GM23338 (cell line): ENCODE results near the gene NSMCE1. TPM values are rescaled to one million over a fixed set of nuclear protein-coding genes. Genes with fewer than 3 reads are reported as not detected.

Experiments
- ATAC-seq: fragments of 200-7000 bp; cut with Tn5 transposase; 3 replicates; pipeline ENCODE4 v1.9.1; 2020
- DNase-seq: peaks from one replicate; pipeline ENCODE4 v3.0.0-alpha.2; 2015; ENCODE audit warnings: low spot score
- H2AFZ ChIP-seq: fragments of 200-600 bp; sonication (generic); 2 replicates; pipeline ENCODE4 v1.8.0; 2016; ENCODE audit warnings: antibody characterized with exemption, mild to moderate bottlenecking, moderate library complexity
- H3F3A ChIP-seq: fragments of 200-600 bp; sonication (generic); replicated peaks from 2 replicates; pipeline ENCODE4 v1.8.0; 2017; ENCODE audit warnings: antibody characterized with exemption, mixed run types, low read depth
- H3K27ac ChIP-seq: fragments of 200-600 bp; sonication (generic); 2 replicates; pipeline ENCODE4 v1.6.1; 2016; ENCODE audit warnings: low read depth
- H3K27me3 ChIP-seq: fragments of 200-600 bp; sonication (generic); 2 replicates; pipeline ENCODE4 v1.8.0; 2016; ENCODE audit warnings: mild to moderate bottlenecking, mixed run types, moderate library complexity; ENCODE audit not compliant: insufficient read depth
- H3K36me3 ChIP-seq: fragments of 200-600 bp; sonication (generic); 2 replicates; pipeline ENCODE4 v1.8.0; 2016; ENCODE audit warnings: mild to moderate bottlenecking; ENCODE audit not compliant: insufficient read depth
- H3K4me1 ChIP-seq: fragments of 200-600 bp; sonication (generic); 2 replicates; pipeline ENCODE4 v1.8.0; 2016; ENCODE audit warnings: mild to moderate bottlenecking, moderate library complexity; ENCODE audit not compliant: insufficient read depth
- H3K4me2 ChIP-seq: fragments of 200-600 bp; sonication (generic); 2 replicates; pipeline ENCODE4 v1.7.1; 2017; ENCODE audit warnings: mixed run types
- H3K4me3 ChIP-seq: fragments of 200-600 bp; sonication (generic); 2 replicates; pipeline ENCODE4 v1.6.1; 2016; ENCODE audit warnings: mixed run types
- H3K79me2 ChIP-seq: fragments of 200-600 bp; sonication (generic); replicated peaks from 2 replicates; pipeline ENCODE4 v1.8.0; 2017; ENCODE audit warnings: mild to moderate bottlenecking; ENCODE audit not compliant: insufficient read depth
- H3K9me2 ChIP-seq: fragments of 200-600 bp; sonication (generic); 2 replicates; pipeline ENCODE4 v1.8.0; 2017; ENCODE audit not compliant: insufficient read depth
- H4K20me1 ChIP-seq: fragments of 200-600 bp; sonication (generic); replicated peaks from 2 replicates; pipeline ENCODE4 v1.8.0; 2017; ENCODE audit warnings: mild to moderate bottlenecking; ENCODE audit not compliant: insufficient read depth
- H3K27ac Mint-ChIP-seq: 2 replicates; pipeline ENCODE4 v1.8.0; 2020; ENCODE audit warnings: inconsistent platforms, mild to moderate bottlenecking, moderate library complexity, mixed read lengths
- H3K27me3 Mint-ChIP-seq: 3 replicates; pipeline ENCODE4 v1.8.0; 2022; ENCODE audit warnings: low read depth, mild to moderate bottlenecking, moderate library complexity, mixed read lengths, inconsistent platforms; ENCODE audit not compliant: insufficient read depth, poor library complexity
- H3K36me3 Mint-ChIP-seq: 3 replicates; pipeline ENCODE4 v1.8.0; 2021; ENCODE audit warnings: low read depth, mild to moderate bottlenecking, inconsistent platforms, moderate library complexity, mixed read lengths
- H3K4me1 Mint-ChIP-seq: 3 replicates; pipeline ENCODE4 v1.8.0; 2020; ENCODE audit warnings: mild to moderate bottlenecking, inconsistent platforms, mixed read lengths
- H3K4me3 Mint-ChIP-seq: 3 replicates; pipeline ENCODE4 v1.8.0; 2021; ENCODE audit warnings: moderate library complexity, mild to moderate bottlenecking, inconsistent platforms, mixed read lengths
- H3K9me3 Mint-ChIP-seq: 3 replicates; pipeline ENCODE4 v1.8.0; 2020; ENCODE audit warnings: moderate library complexity, mild to moderate bottlenecking, inconsistent platforms, mixed read lengths
- CREB1 ChIP-seq: fragments of 250-450 bp; sonication (Bioruptor Pico); IDR thresholded peaks from 2 replicates; pipeline ENCODE4 v1.5.0; 2020; ENCODE audit warnings: low read depth, mild to moderate bottlenecking, moderate library complexity
- CTCF ChIP-seq, 2 experiments: fragments of 200-600 bp in 1 of 2; sonication (generic) in 1 of 2; conservative IDR thresholded peaks; 2 replicates each; pipeline versions ENCODE4 v1.5.1 to v1.6.1; 2016 to 2017; ENCODE audit warnings: antibody characterized with exemption in 2 of 2, low read depth in 2 of 2, mild to moderate bottlenecking in 2 of 2, moderate library complexity in 1 of 2
- ETS1 ChIP-seq: IDR thresholded peaks from 2 replicates; pipeline ENCODE4 v1.6.1; 2016; ENCODE audit warnings: antibody characterized with exemption
- EZH2 ChIP-seq: fragments of 200-600 bp; sonication (generic); IDR thresholded peaks from one replicate; pipeline ENCODE4 v1.8.0; 2017; ENCODE audit warnings: antibody characterized with exemption, mild to moderate bottlenecking, low read depth; ENCODE audit not compliant: unreplicated experiment
- EZH2phosphoT487 ChIP-seq: fragments of 200-600 bp; sonication (generic); IDR thresholded peaks from one replicate; pipeline ENCODE4 v1.8.1; 2018; ENCODE audit warnings: antibody characterized with exemption; ENCODE audit not compliant: unreplicated experiment
- JUNB ChIP-seq: IDR thresholded peaks from one replicate; pipeline ENCODE4 v1.6.1; 2016; ENCODE audit warnings: antibody characterized with exemption; ENCODE audit not compliant: unreplicated experiment
- NANOG ChIP-seq: IDR thresholded peaks from 2 replicates; pipeline ENCODE4 v1.6.1; 2016; ENCODE audit warnings: antibody characterized with exemption, borderline replicate concordance
- POLR2AphosphoS5 ChIP-seq: IDR thresholded peaks from 2 replicates; pipeline ENCODE4 v1.6.1; 2016; ENCODE audit warnings: antibody characterized with exemption, low read depth
- REST ChIP-seq: IDR thresholded peaks from one replicate; pipeline ENCODE4 v1.6.1; 2018; ENCODE audit warnings: antibody characterized with exemption; ENCODE audit not compliant: unreplicated experiment
- ZNF114 ChIP-seq: fragments of 250-450 bp; sonication (Bioruptor Pico); IDR thresholded peaks from 2 replicates; pipeline ENCODE4 v1.5.0; 2020; ENCODE audit warnings: mild to moderate bottlenecking, moderate library complexity
- ZNF331 ChIP-seq: fragments of 250-450 bp; sonication (Bioruptor Pico); IDR thresholded peaks from 2 replicates; pipeline ENCODE4 v1.5.0; 2020; ENCODE audit warnings: low read depth, mild to moderate bottlenecking, moderate library complexity
- ZNF462 ChIP-seq: fragments of 250-450 bp; sonication (Bioruptor Pico); IDR thresholded peaks from 2 replicates; pipeline ENCODE4 v1.5.0; 2020; ENCODE audit warnings: mild to moderate bottlenecking, moderate library complexity
- polyA plus RNA-seq: library from polyadenylated mRNA; unstranded; fragments of >200 nt; fragmentation: Nextera tagmentation; extraction: Ambion mirVana; gene quantifications from 2 replicates; pipeline ENCODE4 v1.2.1, GENCODE V29; 2016
- total RNA-seq: library from RNA; depleted of rRNA; stranded (reverse); fragments of >200 nt; shearing (Covaris generic); gene quantifications from 2 replicates; pipeline ENCODE4 v1.2.3, GENCODE V29; 2014

Gene NSMCE1
- total and polyA plus RNA-seq, 2 experiments from 2014 or later: 30.6 to 50.8 TPM

- Mint-ChIP-seq H3K4me1 (peaks cover 4% of the 10 kb centered on the region; the same call in 2 of the 3 replicates), H3K36me3 (peaks cover 5% of the 10 kb centered on the region; the same call in 2 of the 3 replicates), H3K9me3 (peaks cover 3% of the 10 kb centered on the region; the same call in 2 of the 3 replicates), H3K4me3 (no peak overlapping the region), H3K27me3 (peaks cover 3% of the 10 kb centered on the region), H3K27ac (peak overlapping the region; percentile 72; the same call in 1 of the 2 replicates)
- Histone ChIP-seq H3K27me3 (no peaks in the 10 kb centered on the region), H2AFZ (no peak overlapping the region), H4K20me1 (no peaks in the 10 kb centered on the region), H3K4me2 (no peak overlapping the region), H3K79me2 (no peaks in the 10 kb centered on the region), H3F3A (no peaks in the 10 kb centered on the region), H3K4me3 (no peak overlapping the region), H3K4me1 (no peaks in the 10 kb centered on the region), H3K9me2 (no peaks in the 10 kb centered on the region), H3K36me3 (no peaks in the 10 kb centered on the region), H3K27ac (no peak overlapping the region)
- TF ChIP-seq JUNB (no peak), CTCF (conservative IDR thresholded peaks at IDR 0.05; ENCODE audit: low read depth in 2 of 2) (no peak), POLR2AphosphoS5 (no peak), ZNF331 (CRISPR knock-in tag) (no peak), CREB1 (CRISPR knock-in tag) (no peak), EZH2phosphoT487 (no peak), NANOG (no peak), EZH2 (no peak), ETS1 (no peak), ZNF462 (CRISPR knock-in tag) (no peak), REST (no peak), ZNF114 (no peak)
- no peak for DNase-seq
- no peak for ATAC-seq
Measured at GRCh38 chr16:27222249-27223225, 46.0 kb downstream of the NSMCE1 start.
